Subcutaneous abdominal adipose tissue (tissue), 5 donors: ENCODE measurements around the gene DNPH1.
A peak's percentile ranks its signal among the peaks of the same experiment; 100 is the strongest.

Source experiments
- H3K27ac ChIP-seq: one replicate; pipeline ENCODE4 v1.7.0; 2013; ENCODE audit warnings: low read depth, mild to moderate bottlenecking, inconsistent platforms, low read length, moderate library complexity
- H3K27me3 ChIP-seq, 5 donors: one replicate each; pipeline ENCODE4 v1.7.0; 2013; ENCODE audit warnings: low read length in 5 of 5, inconsistent platforms in 1 of 5; ENCODE audit not compliant: control insufficient read depth in 5 of 5, insufficient read depth in 4 of 5
- H3K36me3 ChIP-seq, 5 donors: one replicate each; pipeline ENCODE4 v1.7.0; 2013; ENCODE audit warnings: low read length in 5 of 5; ENCODE audit not compliant: control insufficient read depth in 5 of 5, insufficient read depth in 5 of 5
- H3K4me1 ChIP-seq, 5 donors: one replicate each; pipeline ENCODE4 v1.7.0; 2013; ENCODE audit warnings: low read length in 5 of 5, mild to moderate bottlenecking in 3 of 5, moderate library complexity in 1 of 5; ENCODE audit not compliant: control insufficient read depth in 5 of 5, insufficient read depth in 5 of 5
- H3K4me3 ChIP-seq, 5 donors: one replicate each; pipeline ENCODE4 v1.7.0; 2013; ENCODE audit warnings: low read length in 5 of 5, low read depth in 1 of 5
- H3K9ac ChIP-seq, 5 donors: one replicate each; pipeline ENCODE4 v1.7.0; 2013; ENCODE audit warnings: low read length in 5 of 5, mild to moderate bottlenecking in 4 of 5, moderate library complexity in 3 of 5
- H3K9me3 ChIP-seq, 5 donors: one replicate each; pipeline ENCODE4 v1.7.0; 2013; ENCODE audit warnings: low read length in 5 of 5; ENCODE audit not compliant: control insufficient read depth in 5 of 5
- donor health status: healthy.
- donor health status: healthy.
- donor health status: healthy.
- donor health status: healthy.
- donor health status: healthy.

The DNPH1 gene, protein sequence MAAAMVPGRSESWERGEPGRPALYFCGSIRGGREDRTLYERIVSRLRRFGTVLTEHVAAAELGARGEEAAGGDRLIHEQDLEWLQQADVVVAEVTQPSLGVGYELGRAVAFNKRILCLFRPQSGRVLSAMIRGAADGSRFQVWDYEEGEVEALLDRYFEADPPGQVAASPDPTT

DNA sequence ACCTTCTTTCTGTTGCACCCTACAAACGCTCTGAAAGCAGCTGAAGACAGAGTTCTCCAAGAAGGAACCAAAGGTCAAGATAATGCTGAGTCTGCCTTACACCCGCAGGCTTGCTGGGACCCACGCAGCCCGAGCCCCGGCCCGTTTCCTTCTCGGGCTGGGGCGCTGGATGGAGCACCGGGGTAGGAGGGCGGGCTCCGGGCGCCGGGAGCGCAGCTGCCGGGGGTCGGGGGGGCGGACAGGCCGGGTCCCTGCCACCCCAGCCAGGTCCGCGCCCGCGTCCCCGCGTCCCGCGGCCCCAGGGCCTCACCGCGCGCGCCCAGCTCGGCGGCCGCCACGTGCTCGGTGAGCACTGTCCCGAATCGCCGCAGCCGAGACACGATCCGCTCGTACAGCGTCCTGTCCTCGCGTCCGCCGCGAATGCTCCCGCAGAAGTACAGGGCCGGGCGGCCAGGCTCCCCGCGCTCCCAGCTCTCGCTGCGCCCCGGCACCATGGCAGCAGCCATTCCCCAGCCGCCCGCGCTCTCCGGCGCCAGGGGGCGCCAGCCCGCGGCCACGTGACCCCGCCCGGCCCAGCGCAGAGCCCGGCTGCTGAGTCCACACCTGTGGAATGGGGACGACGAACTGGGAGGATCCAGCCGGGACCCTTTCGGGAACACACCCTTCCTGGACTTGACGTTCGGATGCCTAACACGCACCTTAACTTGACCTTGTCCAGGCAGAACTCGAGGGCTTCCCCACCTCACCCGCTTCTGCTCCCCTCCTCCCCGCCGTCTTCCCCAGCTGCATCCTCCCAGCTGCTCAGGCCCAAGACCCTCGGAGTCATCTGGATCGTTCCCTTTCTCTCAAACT, at the start of gene DNPH1:
TSS of gene DNPH1 (minus strand) at position 531 of the 852 bp plus-strand sequence. CDS start at position 506, 25 bp downstream.
- H3K27me3 ChIP-seq, result peaks cover 0 to 4% (median 0%) of the 10 kb centered on the region in 5 donors
- peaks cover 2 to 17% (median 8%) of the 10 kb centered on the region in 5 donors for H3K4me1 ChIP-seq
- H3K9ac ChIP-seq, result peak within 1 kb of the TSS; percentile 46 to 78 (median 53)
- peak within 1 kb of the TSS; percentile 56 to 76 (median 71) for H3K4me3 ChIP-seq
- no peaks in the 10 kb centered on the region for H3K9me3 ChIP-seq
- peaks cover 0 to 12% (median 4%) of the 10 kb centered on the region in 5 donors for H3K36me3 ChIP-seq
- no peak within 1 kb of the TSS for H3K27ac ChIP-seq

DNA sequence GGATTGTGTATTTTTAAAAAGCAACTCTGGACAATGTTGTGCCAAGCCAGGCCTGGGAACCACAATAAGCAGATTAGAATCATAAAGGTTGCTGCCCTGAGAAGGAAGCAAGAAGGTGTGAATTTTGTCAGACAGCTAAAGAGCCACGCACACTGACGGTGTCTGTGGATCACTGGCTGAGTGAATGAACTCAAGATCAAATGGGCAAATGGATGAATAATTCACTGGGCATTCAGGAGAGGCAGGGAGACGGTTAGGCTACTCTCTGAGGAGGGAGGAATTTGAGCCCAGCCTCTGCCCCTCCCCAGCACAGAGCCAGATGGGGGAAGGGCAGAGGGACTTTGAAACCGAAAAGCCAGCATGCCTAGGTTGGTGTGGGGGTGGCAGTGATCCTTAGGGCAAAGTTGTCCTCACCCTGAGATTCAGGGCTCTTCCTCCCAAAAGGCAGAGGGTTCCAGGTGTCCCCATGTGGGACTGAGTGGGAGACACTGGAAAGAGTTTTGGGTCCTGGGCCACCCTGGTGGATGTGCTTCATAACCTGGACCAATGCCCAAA, 49.3 kb upstream of the DNPH1 start:
- H3K4me1 ChIP-seq, result peaks cover 0 to 17% (median 11%) of the 10 kb centered on the region in 5 donors
- H3K4me3 ChIP-seq, result no peak overlapping the region
- no peak overlapping the region for H3K27ac ChIP-seq
- H3K9ac ChIP-seq, result no peak overlapping the region
- H3K9me3 ChIP-seq, result no peaks in the 10 kb centered on the region
- no peaks in the 10 kb centered on the region for H3K36me3 ChIP-seq
- peaks cover 9 to 46% (median 33%) of the 10 kb centered on the region in 5 donors for H3K27me3 ChIP-seq

DNA sequence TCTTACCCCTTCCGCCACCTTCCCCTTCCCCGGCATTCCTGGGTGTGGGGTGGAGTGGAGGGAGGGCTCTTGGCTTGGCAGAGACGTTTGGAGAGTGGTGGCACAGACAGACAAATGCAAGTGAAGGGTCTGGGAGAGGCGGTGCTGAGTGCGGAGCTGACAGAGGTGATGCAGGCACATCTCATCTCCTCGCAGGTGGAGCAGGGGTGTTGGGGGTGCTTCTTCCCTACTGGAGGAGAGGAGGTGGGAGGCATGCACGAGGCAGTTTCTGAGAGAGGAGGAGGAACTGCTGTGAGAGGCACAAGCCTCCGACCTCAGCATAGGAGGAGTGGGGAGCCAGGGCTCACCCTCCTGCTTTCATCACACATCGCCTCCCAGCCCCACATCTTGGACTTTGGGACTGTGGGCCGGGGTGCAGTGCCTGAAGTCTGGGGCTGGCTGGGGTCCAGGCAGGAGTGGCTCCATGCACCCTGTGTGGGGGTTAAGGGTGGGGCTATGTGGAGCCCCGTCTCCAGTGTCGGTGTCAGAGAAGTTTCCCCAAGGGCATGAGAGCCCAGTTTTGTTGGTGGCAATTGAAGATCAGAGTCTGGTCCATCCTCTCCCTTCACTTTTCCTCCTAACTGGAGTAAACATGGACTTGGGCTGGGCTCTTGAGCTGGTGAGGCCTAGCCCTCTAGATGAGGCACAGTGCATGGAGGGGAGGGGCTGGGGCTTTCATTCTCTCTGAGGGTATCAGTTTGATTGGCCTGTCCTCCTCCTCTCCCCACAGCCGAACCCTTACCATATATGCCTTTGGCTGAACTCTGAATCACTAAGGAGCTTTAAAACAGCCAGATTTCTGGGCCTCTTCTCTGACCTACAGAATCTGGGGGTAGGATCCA, 48.6 kb upstream of the DNPH1 start:
- Histone ChIP-seq H3K27me3 (peaks cover 9 to 39% (median 33%) of the 10 kb centered on the region in 5 donors), H3K4me1 (peaks cover 0 to 17% (median 11%) of the 10 kb centered on the region in 5 donors), H3K36me3 (no peaks in the 10 kb centered on the region), H3K27ac (no peak overlapping the region), H3K4me3 (no peak overlapping the region), H3K9me3 (no peaks in the 10 kb centered on the region), H3K9ac (no peak overlapping the region)

DNA sequence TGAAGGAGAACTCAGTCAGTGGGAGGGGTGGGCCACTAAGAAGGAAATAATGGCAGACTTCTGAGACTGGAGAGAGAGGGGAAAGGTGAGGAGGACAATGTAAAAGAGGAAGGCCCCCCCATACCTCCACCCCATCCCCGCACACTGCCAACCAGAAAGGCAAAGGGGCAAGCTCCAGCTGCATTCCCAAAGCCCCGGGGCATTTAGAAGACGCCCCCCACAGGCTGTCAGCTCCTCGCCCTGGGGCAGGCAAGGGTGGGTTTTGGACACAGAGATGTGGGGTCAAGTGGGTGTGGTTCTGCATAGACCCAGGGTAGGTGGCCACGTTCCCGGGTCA, 48.0 kb upstream of the DNPH1 start:
- peaks cover 0 to 17% (median 11%) of the 10 kb centered on the region in 5 donors for H3K4me1 ChIP-seq
- H3K27me3 ChIP-seq, result peaks cover 9 to 38% (median 31%) of the 10 kb centered on the region in 5 donors
- H3K9ac ChIP-seq, result no peak overlapping the region
- H3K27ac ChIP-seq, result no peak overlapping the region
- no peak overlapping the region for H3K4me3 ChIP-seq
- H3K9me3 ChIP-seq, result no peaks in the 10 kb centered on the region
- no peaks in the 10 kb centered on the region for H3K36me3 ChIP-seq

DNA sequence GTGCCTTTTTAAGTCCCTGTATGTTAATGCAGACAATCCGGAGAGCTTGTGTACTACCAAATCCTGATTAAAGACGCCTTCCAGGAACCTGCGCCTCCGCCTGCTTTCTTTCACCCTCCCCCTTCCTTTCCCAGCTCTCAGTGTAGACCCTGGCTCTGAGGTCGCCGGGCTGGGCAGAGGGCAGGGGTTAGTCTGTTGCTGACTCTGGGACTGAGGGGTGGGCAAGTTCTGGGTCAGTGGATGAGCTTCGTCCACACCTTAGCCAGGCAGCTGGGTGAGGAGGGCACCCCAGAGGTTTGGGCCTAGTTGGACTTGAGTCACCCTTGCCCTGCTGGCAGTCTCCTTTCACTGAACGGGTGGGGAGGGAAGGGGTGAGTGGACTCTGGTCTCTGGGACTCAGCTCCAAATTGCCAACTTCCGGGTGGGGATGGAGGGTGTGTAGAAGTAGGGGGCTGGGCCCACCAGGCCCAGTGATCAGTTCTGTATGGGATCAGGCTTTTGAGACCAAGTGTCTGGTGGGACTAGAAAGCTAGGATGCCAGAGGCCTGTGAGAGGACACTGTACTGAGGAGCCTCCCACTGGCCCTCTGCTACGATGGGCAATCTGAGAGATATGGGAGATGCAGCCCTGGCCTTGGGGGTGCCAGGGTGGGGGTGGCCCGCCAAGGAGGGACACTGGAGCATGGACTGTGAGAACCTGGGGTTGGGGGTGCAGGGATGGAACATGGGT, 47.5 kb upstream of the DNPH1 start:
- no peaks in the 10 kb centered on the region for H3K36me3 ChIP-seq
- peak overlapping the region in 1 of 5 donors; percentile 26 for H3K4me3 ChIP-seq
- no peak overlapping the region for H3K27ac ChIP-seq
- peaks cover 9 to 36% (median 32%) of the 10 kb centered on the region in 5 donors for H3K27me3 ChIP-seq
- H3K4me1 ChIP-seq, result peaks cover 0 to 17% (median 11%) of the 10 kb centered on the region in 5 donors
- no peaks in the 10 kb centered on the region for H3K9me3 ChIP-seq
- no peak overlapping the region for H3K9ac ChIP-seq

DNA sequence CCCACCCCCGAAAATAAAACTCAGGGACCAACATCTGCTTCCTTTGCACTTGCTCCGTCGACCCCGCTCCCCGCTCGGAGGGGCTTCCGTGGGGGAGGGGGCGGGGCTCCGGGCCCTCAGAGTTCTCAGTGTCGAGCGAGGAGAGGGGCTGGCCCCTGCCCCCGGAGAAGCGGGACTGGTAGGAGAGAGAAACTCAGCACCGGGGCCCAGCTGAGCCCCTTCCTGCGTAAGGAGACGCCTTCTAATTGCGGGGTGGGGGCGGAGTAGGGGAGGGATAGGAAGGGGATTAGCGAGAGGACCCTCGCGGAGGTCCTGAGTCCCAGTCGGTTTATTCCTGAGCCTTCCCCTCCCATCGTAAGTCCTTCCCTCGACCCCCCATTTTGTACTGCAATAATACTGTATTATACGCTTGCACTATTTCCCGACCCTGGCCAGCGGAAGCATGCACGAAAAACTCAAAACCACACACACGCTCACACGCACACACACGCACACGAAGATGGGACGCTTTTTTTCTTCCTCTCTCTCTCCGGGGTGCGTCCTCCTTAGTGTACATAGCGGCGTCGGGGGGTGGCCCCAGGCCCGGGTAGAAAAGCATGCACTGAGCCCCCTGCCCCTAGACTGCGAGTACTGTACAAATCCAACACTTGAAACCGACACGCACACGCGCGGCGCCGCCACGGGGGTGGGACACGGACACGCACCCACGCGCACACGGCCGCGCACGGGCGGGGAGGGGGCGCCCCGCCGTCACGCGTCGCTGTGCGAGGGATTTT, 46.7 kb upstream of the DNPH1 start:
- Histone ChIP-seq H3K9ac (no peak overlapping the region), H3K27me3 (peaks cover 9 to 35% (median 32%) of the 10 kb centered on the region in 5 donors), H3K36me3 (no peaks in the 10 kb centered on the region), H3K4me1 (peaks cover 0 to 17% (median 11%) of the 10 kb centered on the region in 5 donors), H3K4me3 (peak overlapping the region in 3 of 5 donors; percentile 26 to 41 (median 32)), H3K9me3 (no peaks in the 10 kb centered on the region), H3K27ac (no peak overlapping the region)

DNA sequence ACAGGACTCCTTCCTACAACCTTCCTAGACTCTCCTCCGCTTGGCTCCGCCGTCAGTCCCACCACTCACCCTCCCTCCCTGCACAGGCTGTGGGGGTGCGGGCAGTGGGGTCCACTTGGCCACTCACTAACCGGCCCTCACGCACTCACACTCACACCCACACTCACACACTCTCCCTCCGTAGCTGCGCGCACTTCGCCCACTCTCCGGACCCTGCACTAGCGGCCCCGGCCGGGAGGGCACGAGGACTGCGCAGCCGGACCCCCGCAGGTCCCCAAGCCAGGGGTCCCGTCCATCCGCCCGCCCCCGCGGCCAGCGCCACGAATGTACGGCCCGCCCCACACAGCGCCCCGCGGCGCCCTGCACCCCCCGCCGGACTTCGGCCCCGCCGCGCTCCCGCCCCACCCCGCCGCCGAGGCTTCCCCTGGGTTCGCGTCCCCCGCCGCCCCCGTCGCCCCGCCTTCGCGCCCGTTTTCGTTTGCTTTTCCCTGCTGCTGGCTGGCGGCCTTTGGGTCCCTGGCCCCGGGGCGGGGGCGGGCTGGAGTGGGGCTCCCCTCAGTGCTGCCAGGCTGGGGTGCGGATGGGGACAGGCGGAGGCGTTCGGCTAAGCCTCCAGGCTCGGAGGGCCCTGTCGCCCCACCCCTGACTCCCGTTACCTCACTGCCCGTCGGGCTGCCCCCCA, 45.8 kb upstream of the DNPH1 start:
- Histone ChIP-seq H3K27me3 (peaks cover 9 to 40% (median 32%) of the 10 kb centered on the region in 5 donors), H3K9ac (no peak overlapping the region), H3K36me3 (no peaks in the 10 kb centered on the region), H3K4me3 (peak overlapping the region in 3 of 5 donors; percentile 15 to 49 (median 34)), H3K27ac (no peak overlapping the region), H3K9me3 (no peaks in the 10 kb centered on the region), H3K4me1 (peaks cover 0 to 17% (median 11%) of the 10 kb centered on the region in 5 donors)

DNA sequence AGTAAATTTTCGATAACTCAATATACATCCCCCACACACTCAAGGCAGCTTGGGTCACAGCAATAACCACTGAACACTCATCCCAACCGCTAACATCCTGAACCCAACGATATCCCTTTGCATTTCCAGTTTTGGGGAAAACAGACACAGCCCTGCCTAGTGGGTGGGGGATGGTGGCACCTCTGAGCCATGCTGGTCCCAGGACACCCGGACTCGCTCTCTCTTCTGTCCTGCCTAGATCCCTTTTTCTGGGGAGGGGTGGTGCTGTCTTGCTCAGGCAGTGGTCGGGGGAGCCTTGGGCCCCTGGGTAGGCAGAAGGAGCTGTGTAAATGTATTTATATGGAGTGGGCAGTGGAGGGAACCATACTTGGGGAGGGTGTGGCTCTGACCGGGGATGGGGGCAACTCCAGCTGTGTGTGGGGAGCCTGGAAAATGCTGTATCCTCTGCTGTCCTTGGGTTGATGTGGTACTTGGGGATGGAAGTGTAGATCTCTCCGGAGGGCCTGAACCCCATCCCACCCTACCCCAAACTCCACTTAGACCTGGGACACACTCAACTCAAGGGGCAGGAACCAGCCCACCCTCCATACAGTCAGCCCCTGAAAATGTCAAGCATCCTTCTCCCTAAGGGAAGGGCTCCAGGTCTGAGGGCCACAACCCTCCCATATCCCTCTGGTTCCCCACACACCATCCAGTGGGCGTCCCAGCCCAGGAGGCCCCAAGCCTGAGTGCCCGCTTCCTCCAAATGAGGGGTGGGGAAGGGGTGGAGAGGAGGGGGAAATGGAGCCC, 45.0 kb upstream of the DNPH1 start:
- no peak overlapping the region for H3K27ac ChIP-seq
- H3K9ac ChIP-seq, result no peak overlapping the region
- no peaks in the 10 kb centered on the region for H3K36me3 ChIP-seq
- H3K9me3 ChIP-seq, result no peaks in the 10 kb centered on the region
- peak overlapping the region in 1 of 5 donors; percentile 49 for H3K4me3 ChIP-seq
- peaks cover 9 to 42% (median 32%) of the 10 kb centered on the region in 5 donors for H3K27me3 ChIP-seq
- peaks cover 0 to 22% (median 15%) of the 10 kb centered on the region in 5 donors for H3K4me1 ChIP-seq
